A204.1 (cell line): ENCODE measurements around the gene CAMK2B.

ENCODE experiments used
- FAIRE-seq: peaks from 2 replicates; lab custom pipeline; 2012; peaks lifted over from hg19 to GRCh38; lab: Jason Lieb, UNC

The CAMK2B gene

GRCh38 chr7:44273681-44274622, 51.4 kb downstream of the CAMK2B start:
- no peak for FAIRE-seq

GRCh38 chr7:44272981-44273380, 52.4 kb downstream of the CAMK2B start:
- FAIRE-seq, result no peak

- FAIRE-seq, result no peak
These were observed 52.9 kb downstream of the CAMK2B start for GRCh38 chr7:44272456-44272855.

- no peak for FAIRE-seq
These were observed 55.4 kb downstream of the CAMK2B start for GRCh38 chr7:44269943-44270493.

- FAIRE-seq, result no peak
These were observed 56.0 kb downstream of the CAMK2B start for GRCh38 chr7:44269417-44269816.

GRCh38 chr7:44268671-44269070, 56.7 kb downstream of the CAMK2B start:
- no peak for FAIRE-seq

GRCh38 chr7:44267719-44268421, 57.5 kb downstream of the CAMK2B start:
- FAIRE-seq, result no peak

- no peak for FAIRE-seq
These were observed 58.2 kb downstream of the CAMK2B start for GRCh38 chr7:44267178-44267577.

GRCh38 chr7:44266526-44266925, 58.9 kb downstream of the CAMK2B start:
- FAIRE-seq, result no peak

GRCh38 chr7:44265728-44266127, 59.7 kb downstream of the CAMK2B start:
- no peak for FAIRE-seq

GRCh38 chr7:44264221-44264931, 61.0 kb downstream of the CAMK2B start:
- no peak for FAIRE-seq

- FAIRE-seq, result no peak
These were observed 61.9 kb downstream of the CAMK2B start for GRCh38 chr7:44263326-44264082.

GRCh38 chr7:44262031-44262430, 63.4 kb downstream of the CAMK2B start:
- FAIRE-seq, result no peak

GRCh38 chr7:44261240-44261639, 64.2 kb downstream of the CAMK2B start:
- no peak for FAIRE-seq

GRCh38 chr7:44259547-44260457, 65.6 kb downstream of the CAMK2B start:
- FAIRE-seq, result no peak

GRCh38 chr7:44258865-44259546, 66.4 kb downstream of the CAMK2B start:
- FAIRE-seq, result no peak

- FAIRE-seq, result no peak
These were observed 67.0 kb downstream of the CAMK2B start for GRCh38 chr7:44258423-44258760.

GRCh38 chr7:44257618-44258422, 67.6 kb downstream of the CAMK2B start:
- no peak for FAIRE-seq

GRCh38 chr7:44257213-44257612, 68.2 kb downstream of the CAMK2B start:
- no peak for FAIRE-seq
